Tibial artery (tissue), 4 donors: ENCODE results near the gene GDI2.

Source experiments
- DNase-seq, 2 donors: peaks; one replicate each; pipeline ENCODE4 v3.0.0-alpha.2; 2019
- H3K27ac ChIP-seq, 2 donors: fragments of 200-600 bp; sonication (generic) in 1 of 2; 1 replicate in 1 of 2; 2 replicates in 1 of 2; pipeline ENCODE4 v1.5.1; 2018 to 2019; ENCODE audit warnings: mild to moderate bottlenecking in 1 of 2
- H3K27me3 ChIP-seq, 2 donors: fragments of 200-600 bp; sonication (generic) in 1 of 2; one replicate each; pipeline versions ENCODE4 v1.5.1 to v1.6.0; 2016 to 2019
- H3K36me3 ChIP-seq, 3 donors: fragments of 200-600 bp; sonication (generic) in 2 of 3; one replicate each; pipeline ENCODE4 v1.5.1; 2016 to 2019; ENCODE audit warnings: mild to moderate bottlenecking in 2 of 3
- H3K4me1 ChIP-seq, 4 donors: fragments of 200-600 bp; sonication (generic) in 2 of 4; 1 replicate in 3 of 4; 2 replicates in 1 of 4; pipeline ENCODE4 v1.5.1; 2016 to 2019
- H3K4me3 ChIP-seq, 2 donors: fragments of 200-600 bp; sonication (generic) in 1 of 2; 1 replicate in 1 of 2; 2 replicates in 1 of 2; pipeline ENCODE4 v1.5.1; 2018 to 2019; ENCODE audit warnings: mild to moderate bottlenecking in 2 of 2
- H3K9me3 ChIP-seq, 3 donors: fragments of 200-600 bp; sonication (generic) in 1 of 3; one replicate each; pipeline ENCODE4 v1.5.1; 2016 to 2019
- CTCF ChIP-seq, 2 experiments: fragments of 200-600 bp in 1 of 2; fragments of 450-650 bp in 1 of 2; IDR thresholded peaks; one replicate each; pipeline ENCODE4 v1.5.1; 2017 to 2019; ENCODE audit warnings: antibody characterized with exemption in 2 of 2, mild to moderate bottlenecking in 1 of 2, moderate library complexity in 1 of 2
- intact Hi-C: fragments of 100-400 bp; cut with DNase I; formaldehyde crosslinking; loops from one replicate; pipeline ENCODE4 v1.15.0; 2023; ENCODE audit warnings: low total_unique reads

Gene GDI2

GRCh38 chr10:5806745-5807144 is 6.5 kb downstream of the GDI2 start:
- no peaks in the 10 kb centered on the region for H3K27me3 ChIP-seq
- H3K27ac ChIP-seq: no peak overlapping the region
- H3K4me3 ChIP-seq: no peak overlapping the region
- no peak for DNase-seq
- H3K9me3 ChIP-seq: no peaks in the 10 kb centered on the region
- peaks cover 0 to 66% (median 17%) of the 10 kb centered on the region in 4 donors for H3K4me1 ChIP-seq
- TF ChIP-seq CTCF (IDR thresholded peaks at IDR 0.05): no peak
- intact Hi-C loops: no loop called here
- peaks cover 0 to 9% (median 0%) of the 10 kb centered on the region in 3 donors for H3K36me3 ChIP-seq

GRCh38 chr10:5805711-5806110 is 7.5 kb downstream of the GDI2 start:
- H3K36me3 ChIP-seq: peaks cover 0 to 9% (median 0%) of the 10 kb centered on the region in 3 donors
- H3K4me1 ChIP-seq: peaks cover 0 to 56% (median 17%) of the 10 kb centered on the region in 4 donors
- no peaks in the 10 kb centered on the region for H3K27me3 ChIP-seq
- no peak for TF ChIP-seq CTCF (IDR thresholded peaks at IDR 0.05)
- H3K27ac ChIP-seq: no peak overlapping the region
- no peak for DNase-seq
- no peaks in the 10 kb centered on the region for H3K9me3 ChIP-seq
- intact Hi-C loops: no loop called here
- no peak overlapping the region for H3K4me3 ChIP-seq

- Histone ChIP-seq H3K4me1 (peaks cover 0 to 51% (median 14%) of the 10 kb centered on the region in 4 donors), H3K27ac (no peak overlapping the region), H3K4me3 (no peak overlapping the region), H3K36me3 (peaks cover 0 to 10% (median 0%) of the 10 kb centered on the region in 3 donors), H3K9me3 (no peaks in the 10 kb centered on the region), H3K27me3 (no peaks in the 10 kb centered on the region)
- intact Hi-C loops: no loop called here
- DNase-seq: no peak
- no peak for TF ChIP-seq CTCF (IDR thresholded peaks at IDR 0.05)
Observed at GRCh38 chr10:5805260-5805659, 8.0 kb downstream of the GDI2 start.

GRCh38 chr10:5804386-5804785 is 8.8 kb downstream of the GDI2 start:
- TF ChIP-seq CTCF (IDR thresholded peaks at IDR 0.05): no peak
- DNase-seq: no peak
- intact Hi-C loops: no loop called here

GRCh38 chr10:5800782-5801181 is 12.5 kb downstream of the GDI2 start:
- intact Hi-C loops: no loop called here
- Histone ChIP-seq H3K27ac (no peak overlapping the region), H3K4me3 (no peak overlapping the region), H3K27me3 (no peaks in the 10 kb centered on the region), H3K36me3 (peaks cover 26 to 55% (median 40%) of the 10 kb centered on the region in 3 donors), H3K4me1 (peaks cover 0 to 9% (median 0%) of the 10 kb centered on the region in 4 donors), H3K9me3 (no peaks in the 10 kb centered on the region)
- no peak for DNase-seq
- TF ChIP-seq CTCF (IDR thresholded peaks at IDR 0.05): no peak

More at GRCh38 chr10:5804386-5804785, 8.8 kb downstream of the GDI2 start:
- H3K36me3 ChIP-seq: peaks cover 7 to 19% (median 8%) of the 10 kb centered on the region in 3 donors
- H3K4me3 ChIP-seq: no peak overlapping the region
- no peaks in the 10 kb centered on the region for H3K9me3 ChIP-seq
- no peaks in the 10 kb centered on the region for H3K27me3 ChIP-seq
- no peak overlapping the region for H3K27ac ChIP-seq
- H3K4me1 ChIP-seq: peaks cover 0 to 42% (median 6%) of the 10 kb centered on the region in 4 donors

GRCh38 chr10:5794236-5794635 is 19.0 kb downstream of the GDI2 start:
- intact Hi-C loops: no loop called here
- no peak for DNase-seq
- no peak overlapping the region for H3K27ac ChIP-seq
- TF ChIP-seq CTCF (IDR thresholded peaks at IDR 0.05): no peak
- H3K9me3 ChIP-seq: no peaks in the 10 kb centered on the region
- H3K4me3 ChIP-seq: no peak overlapping the region
- no peaks in the 10 kb centered on the region for H3K27me3 ChIP-seq
- peaks cover 66 to 99% (median 73%) of the 10 kb centered on the region in 3 donors for H3K36me3 ChIP-seq
- H3K4me1 ChIP-seq: no peaks in the 10 kb centered on the region
